Middle frontal gyrus (tissue), 1 donor: ENCODE results near the gene PCDHA8.
"Not testable (repeated sequence)": the region's sequence is repeated elsewhere in the genome, so short reads cannot be mapped to it uniquely, and the experiment has no call there.

ENCODE experiments used
- DNase-seq: peaks from one replicate; pipeline ENCODE4 v3.0.0-alpha.2; 2015; ENCODE audit warnings: low spot score; ENCODE audit errors: extremely low spot score

PCDHA8 gene

DNA sequence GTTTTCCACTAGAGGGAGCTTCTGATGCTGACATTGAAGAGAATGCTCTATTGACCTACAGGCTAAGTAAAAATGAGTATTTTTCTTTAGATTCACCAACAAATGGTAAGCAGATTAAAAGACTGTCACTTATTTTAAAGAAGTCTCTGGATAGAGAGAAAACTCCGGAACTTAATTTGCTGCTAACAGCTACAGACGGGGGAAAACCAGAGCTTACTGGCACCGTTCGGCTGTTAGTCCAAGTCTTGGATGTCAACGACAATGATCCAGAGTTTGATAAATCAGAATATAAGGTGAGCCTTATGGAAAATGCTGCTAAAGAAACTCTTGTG, 28.5 kb downstream of the PCDHA8 start:
- no peak for DNase-seq

DNA sequence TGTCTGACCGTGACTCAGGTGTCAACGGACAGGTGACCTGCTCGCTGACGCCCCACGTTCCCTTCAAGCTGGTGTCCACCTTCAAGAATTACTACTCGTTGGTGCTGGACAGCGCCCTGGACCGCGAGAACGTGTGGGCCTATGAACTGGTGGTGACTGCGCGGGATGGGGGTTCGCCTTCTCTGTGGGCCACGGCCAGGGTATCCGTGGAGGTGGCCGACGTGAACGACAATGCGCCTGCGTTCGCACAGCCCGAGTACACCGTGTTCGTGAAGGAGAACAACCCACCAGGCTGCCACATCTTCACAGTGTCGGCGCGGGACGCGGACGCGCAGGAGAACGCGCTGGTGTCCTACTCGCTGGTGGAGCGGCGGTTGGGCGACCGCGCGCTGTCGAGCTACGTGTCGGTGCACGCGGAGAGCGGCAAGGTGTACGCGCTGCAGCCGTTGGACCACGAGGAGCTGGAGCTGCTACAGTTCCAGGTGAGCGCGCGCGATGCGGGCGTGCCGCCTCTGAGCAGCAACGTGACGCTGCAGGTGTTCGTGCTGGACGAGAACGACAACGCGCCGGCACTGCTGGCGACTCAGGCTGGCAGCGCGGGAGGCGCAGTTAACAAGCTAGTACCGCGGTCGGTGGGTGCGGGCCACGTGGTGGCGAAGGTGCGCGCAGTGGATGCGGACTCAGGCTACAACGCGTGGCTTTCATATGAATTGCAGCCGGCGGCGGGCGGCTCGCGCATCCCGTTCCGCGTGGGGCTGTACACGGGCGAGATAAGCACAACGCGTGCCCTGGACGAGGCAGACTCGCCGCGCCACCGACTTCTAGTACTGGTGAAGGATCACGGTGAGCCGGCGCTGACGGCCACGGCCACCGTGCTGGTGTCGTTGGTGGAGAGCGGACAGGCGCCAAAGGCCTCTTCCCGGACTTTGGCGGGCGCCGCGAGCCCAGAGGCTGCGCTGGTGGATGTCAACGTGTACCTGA, 29.5 kb downstream of the PCDHA8 start:
- DNase-seq, result no peak

DNA sequence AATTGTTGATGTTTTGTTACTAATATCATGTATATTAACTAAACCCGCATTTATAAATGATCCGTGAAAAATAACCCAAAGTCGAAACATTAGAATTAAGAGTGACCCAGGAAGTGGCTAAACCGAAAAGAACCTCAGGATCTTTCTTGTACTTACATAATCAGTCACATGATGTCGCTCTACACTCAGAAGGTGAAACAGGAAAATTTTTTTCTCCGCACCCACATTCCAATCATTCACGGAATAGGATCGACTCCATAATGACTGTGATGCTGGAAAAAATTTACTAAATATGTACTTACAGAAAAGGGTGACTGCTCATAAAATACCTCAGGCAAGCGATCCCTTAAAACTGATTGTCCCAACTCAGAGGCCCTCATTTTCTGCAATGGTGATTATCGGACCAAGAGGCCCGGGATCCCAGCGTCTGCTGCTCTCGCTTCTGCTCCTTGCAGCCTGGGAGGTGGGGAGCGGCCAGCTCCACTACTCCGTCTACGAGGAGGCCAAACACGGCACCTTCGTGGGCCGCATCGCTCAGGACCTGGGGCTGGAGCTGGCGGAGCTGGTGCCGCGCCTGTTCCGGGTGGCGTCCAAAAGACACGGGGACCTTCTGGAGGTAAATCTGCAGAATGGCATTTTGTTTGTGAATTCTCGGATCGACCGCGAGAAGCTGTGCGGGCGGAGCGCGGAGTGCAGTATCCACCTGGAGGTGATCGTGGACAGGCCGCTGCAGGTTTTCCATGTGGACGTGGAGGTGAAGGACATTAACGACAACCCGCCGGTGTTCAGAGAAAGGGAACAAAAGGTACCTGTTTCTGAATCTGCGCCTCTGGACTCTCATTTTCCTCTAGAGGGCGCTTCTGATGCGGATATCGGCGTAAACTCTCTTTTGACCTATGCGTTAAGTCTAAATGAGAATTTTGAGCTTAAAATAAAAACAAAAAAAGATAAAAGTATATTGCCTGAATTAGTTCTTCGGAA, 34.4 kb downstream of the PCDHA8 start, which contains the start of gene PCDHA12:
PCDHA12 (plus strand) TSS at position 224 of the 981 bp plus-strand sequence; CDS start at position 389, 165 bp downstream.
- no peak for DNase-seq

- DNase-seq, result not testable (repeated sequence)
These were observed 35.7 kb downstream of the PCDHA8 start for GRCh38 chr5:140876541-140877261.

DNA sequence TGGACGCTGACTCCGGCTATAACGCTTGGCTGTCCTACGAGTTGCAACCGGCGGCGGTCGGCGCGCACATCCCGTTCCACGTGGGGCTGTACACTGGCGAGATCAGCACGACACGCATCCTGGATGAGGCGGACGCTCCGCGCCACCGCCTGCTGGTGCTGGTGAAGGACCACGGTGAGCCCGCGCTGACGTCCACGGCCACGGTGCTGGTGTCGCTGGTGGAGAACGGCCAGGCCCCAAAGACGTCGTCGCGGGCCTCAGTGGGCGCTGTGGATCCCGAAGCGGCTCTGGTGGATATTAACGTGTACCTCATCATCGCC, 36.2 kb downstream of the PCDHA8 start:
- no peak for DNase-seq

GRCh38 chr5:140881889-140882590, 41.1 kb downstream of the PCDHA8 start, which contains the start of gene PCDHA13:
Gene PCDHA13 (plus strand): TSS chr5:140882124. CDS start chr5:140882269, 145 bp downstream.
- no peak for DNase-seq

GRCh38 chr5:140882591-140882899, 41.6 kb downstream of the PCDHA8 start:
- DNase-seq, result no peak

DNA sequence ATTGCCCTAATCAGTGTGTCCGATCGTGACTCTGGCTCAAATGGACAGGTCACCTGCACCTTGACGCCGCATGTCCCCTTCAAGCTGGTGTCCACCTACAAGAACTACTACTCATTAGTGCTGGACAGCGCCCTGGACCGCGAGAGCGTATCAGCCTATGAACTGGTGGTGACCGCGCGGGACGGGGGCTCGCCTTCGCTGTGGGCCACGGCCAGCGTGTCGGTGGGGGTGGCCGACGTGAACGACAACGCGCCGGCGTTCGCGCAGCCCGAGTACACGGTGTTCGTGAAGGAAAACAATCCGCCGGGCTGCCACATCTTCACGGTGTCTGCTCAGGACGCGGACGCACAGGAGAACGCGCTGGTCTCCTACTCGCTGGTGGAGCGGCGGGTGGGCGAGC, 42.4 kb downstream of the PCDHA8 start:
- no peak for DNase-seq

DNA sequence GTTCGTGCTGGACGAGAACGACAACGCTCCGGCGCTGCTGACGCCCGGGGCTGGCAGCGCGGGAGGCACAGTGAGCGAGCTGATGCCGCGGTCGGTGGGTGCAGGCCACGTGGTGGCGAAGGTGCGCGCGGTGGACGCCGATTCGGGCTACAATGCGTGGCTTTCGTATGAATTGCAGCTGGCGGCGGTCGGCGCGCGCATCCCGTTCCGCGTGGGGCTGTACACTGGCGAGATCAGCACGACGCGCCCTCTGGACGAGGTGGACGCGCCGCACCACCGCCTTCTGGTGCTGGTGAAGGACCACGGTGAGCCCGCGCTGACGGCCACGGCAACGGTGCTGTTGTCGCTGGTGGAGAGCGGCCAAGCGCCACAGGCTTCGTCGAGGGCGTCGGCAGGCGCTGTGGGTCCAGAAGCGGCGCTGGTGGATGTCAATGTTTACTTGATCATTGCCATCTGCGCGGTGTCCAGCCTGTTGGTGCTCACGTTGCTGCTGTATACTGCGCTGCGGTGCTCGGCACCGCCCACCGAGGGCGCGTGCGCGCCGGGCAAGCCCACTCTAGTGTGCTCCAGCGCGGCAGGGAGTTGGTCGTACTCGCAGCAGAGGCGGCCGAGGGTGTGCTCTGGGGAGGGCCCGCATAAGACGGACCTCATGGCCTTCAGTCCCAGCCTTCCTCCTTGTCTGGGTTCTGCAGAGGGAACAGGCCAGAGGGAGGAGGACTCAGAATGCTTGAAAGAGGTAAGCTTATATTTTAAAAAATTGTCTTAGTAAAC, 43.1 kb downstream of the PCDHA8 start:
- DNase-seq, result no peak
